GM20000 (cell line): ENCODE results near the gene HPGDS.

Experiments
- DNase-seq: peaks from one replicate; pipeline ENCODE4 v3.0.0; 2012; ENCODE audit warnings: low spot score
- CTCF ChIP-seq: IDR thresholded peaks from 2 replicates; pipeline ENCODE4 v1.5.1; 2012; ENCODE audit warnings: mild to moderate bottlenecking, control low read depth; ENCODE audit errors: extremely low read depth, missing control alignments

Gene HPGDS

GRCh38 chr4:94356444-94356843 is 13.8 kb upstream of the HPGDS start:
- TF ChIP-seq CTCF: no peak
- DNase-seq: no peak

GRCh38 chr4:94354474-94354896 is 11.8 kb upstream of the HPGDS start:
- no peak for DNase-seq
- TF ChIP-seq CTCF: no peak

GRCh38 chr4:94352996-94353395 is 10.4 kb upstream of the HPGDS start:
- TF ChIP-seq CTCF: no peak
- DNase-seq: no peak

GRCh38 chr4:94352163-94352562 is 9.5 kb upstream of the HPGDS start:
- no peak for TF ChIP-seq CTCF
- no peak for DNase-seq

- TF ChIP-seq CTCF: no peak
- DNase-seq: no peak
Observed at GRCh38 chr4:94351319-94351718, 8.7 kb upstream of the HPGDS start.

GRCh38 chr4:94350095-94350494 is 7.5 kb upstream of the HPGDS start:
- no peak for DNase-seq

GRCh38 chr4:94349193-94349592 is 6.6 kb upstream of the HPGDS start:
- DNase-seq: no peak
- TF ChIP-seq CTCF: no peak

More at GRCh38 chr4:94350095-94350494, 7.5 kb upstream of the HPGDS start:
- no peak for TF ChIP-seq CTCF
